Stimulated activated CD8-positive, alpha-beta memory T cell treated with anti-CD3 and anti-CD28 coated beads, Interleukin-7, amount 100 ng/mL, for 1 hour (primary cell): ENCODE data around the gene ARHGAP22.

Experiments
- DNase-seq, 2 donors: peaks; one replicate each; pipeline ENCODE4 v3.0.0-alpha.2; 2020; ENCODE audit warnings: low read depth in 2 of 2

The ARHGAP22 gene

GRCh38 chr10:48587819-48588218 lies 17.1 kb downstream of the ARHGAP22 start:
- DNase-seq, result no peak

- DNase-seq, result no peak
These were observed 17.8 kb downstream of the ARHGAP22 start for GRCh38 chr10:48587101-48587500.

DNA sequence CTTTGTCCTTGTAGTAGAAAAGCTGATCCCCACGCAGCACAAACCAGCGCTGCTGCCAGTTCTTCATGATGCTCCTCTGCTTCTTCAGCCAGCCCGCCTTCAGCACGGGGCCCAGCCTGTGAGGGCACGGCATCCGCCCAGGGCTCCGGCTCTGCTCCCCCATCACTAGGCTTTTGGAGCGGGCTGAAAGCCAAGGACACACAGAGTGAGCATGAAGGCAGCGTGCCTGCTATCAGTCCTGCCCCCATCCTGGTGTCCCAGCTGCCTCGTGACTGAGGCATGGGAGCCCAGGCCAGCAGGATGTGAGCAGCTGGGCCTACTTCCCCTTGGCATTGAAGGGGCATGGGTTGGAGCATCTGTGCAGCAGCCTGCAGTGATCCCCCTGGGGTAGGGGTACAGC lies 21.9 kb downstream of the ARHGAP22 start:
- no peak for DNase-seq

DNA sequence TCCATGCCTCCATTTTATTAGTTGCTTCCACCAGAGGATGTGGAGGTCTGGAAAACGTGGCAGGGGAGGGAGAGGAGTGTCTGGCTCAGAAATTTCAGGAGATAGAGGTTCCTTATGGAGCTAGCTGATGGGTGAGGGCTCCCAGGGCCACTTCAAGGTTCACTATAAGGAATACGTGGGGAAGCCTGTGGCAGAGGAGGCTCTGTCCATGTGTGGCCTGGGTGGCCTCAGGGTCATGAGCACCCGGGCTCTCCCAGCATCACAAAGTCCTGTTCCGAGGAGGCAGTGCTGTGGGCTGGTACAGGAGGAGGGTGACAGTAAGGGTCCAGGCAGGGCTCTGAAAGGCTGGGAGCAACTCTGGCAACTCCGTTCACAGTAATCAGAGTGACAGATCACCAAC lies 24.6 kb downstream of the ARHGAP22 start:
- DNase-seq, result no peak

DNA sequence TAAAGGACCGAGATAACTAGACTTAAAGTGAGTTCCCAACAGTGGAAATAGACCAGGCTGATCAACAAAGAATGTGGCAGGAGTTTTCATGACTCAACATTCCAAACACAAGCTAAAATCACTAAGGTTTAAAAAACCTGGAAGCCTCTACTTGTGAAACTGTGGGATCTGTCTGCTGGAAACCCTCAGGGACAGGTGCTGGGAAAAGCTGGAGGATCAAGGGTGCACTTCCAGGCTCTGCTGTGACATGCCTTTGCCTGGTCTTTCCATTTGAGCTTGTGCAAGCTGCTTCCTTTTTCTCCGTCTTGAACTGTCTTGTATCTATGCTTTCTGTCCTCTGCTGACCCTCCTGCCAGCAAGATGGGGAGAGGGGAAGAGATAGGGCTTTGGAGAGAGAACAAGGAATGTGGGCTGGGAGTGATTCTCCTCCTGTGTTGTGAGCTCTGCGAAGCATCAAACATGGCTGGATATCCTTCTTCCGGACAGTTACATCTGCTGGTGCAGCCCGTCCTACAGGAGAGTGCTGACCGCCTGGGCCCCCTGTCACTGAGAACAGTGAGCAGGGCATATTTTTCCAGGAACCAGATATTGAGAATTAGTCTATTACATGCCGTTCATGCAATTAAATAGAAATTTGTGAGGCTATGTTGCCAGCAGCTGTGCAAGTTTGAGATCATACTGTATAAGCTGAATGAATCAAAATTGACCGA lies 25.5 kb downstream of the ARHGAP22 start:
- DNase-seq, result no peak

DNA sequence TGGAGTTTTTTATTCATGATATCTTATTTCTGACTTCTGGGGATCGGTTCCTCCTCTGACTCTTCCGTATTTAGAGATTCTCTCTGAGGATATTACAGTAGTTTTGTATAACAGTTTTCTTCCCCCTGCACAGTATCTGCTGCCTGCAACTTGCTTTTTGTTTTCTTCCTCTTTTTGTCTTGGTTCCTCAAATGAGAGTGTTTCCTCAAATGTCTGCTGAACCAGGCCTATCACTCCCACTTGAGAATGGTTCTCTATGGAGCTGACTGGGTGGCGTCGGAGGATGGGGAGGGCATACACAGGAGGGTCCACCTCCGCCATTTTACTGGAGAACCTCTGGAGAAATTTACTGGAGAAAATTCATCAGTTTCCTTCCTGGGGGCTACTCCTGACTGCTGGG lies 27.7 kb downstream of the ARHGAP22 start:
- DNase-seq, result no peak

DNA sequence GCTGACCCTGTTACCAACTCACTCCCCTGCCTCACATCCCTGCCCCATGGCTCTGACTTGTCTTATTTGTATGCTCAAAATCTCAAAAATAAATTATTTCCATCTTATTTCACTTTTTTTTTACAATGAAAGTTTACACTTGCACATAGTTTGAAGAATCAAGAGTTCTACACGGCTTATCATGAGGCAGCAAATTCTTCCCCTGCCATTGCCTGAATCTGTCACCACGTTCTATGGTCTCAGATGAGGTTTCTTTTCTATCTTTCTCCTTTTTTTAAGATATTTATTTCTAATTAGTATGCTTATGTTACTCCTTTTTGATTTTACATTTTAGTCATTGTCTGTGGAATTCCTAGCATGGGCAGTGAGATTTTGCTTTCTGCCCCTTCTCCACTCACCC lies 28.4 kb downstream of the ARHGAP22 start:
- no peak for DNase-seq

DNA sequence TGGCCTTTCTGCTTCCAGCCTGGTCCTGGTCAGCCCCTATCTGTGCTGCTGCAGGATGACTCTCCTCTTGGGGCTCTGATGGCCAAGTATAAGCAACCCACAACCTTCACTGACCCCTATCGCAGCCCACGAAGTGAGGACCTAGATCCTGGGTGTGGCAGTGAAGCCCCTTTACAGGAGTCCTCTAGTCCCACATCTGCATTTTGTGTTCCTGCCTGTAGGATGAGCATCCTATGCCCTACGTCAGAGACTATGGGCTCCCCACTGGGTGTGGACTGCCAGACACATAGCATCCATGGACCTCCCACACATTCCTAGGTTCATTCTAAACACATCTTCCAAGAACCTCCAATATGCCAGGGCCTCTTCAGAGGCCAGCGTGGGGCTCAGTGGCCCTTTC lies 29.0 kb downstream of the ARHGAP22 start:
- DNase-seq, result no peak

GRCh38 chr10:48574817-48575380 lies 30.0 kb downstream of the ARHGAP22 start:
- DNase-seq, result no peak

DNA sequence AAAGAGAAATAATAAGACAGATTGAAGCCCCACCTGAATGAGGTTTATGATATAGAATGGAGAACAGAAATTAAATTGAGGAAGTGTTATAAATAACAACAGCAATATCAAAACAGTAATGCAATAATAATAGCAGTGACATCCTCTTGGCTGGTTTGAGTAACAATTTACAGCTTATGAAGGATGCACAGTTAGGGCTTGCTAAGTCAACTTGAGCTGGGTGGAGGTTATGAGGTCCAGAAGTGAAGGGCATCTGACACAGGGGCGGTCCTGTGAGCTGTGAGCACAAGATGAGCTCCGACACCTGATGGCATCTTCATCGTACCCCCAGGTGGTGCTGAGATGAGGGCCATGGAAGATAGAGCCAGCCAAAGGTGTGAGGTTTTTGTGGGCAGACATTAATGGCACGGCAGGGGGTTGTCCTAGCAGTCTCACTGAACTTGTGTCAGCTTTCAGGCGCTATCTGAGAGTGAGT lies 30.5 kb downstream of the ARHGAP22 start:
- no peak for DNase-seq

DNA sequence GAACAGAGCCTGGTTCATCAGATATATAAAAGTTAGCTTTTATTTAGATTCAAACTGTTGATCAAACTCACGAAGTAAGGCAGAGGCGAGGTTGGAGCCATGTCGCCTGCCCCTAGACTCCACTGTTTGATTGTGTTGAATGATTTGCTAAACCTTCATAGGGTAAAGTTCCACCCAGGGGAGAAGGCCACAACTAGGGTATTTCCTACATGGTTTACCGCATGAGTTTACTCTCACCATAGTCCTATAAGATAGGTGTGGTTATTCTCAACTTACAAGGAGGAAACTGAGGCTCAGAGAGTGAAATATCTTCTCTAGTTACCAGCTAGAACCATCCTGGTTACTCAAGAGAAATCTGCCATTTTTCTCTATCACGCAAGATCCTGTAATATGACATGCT lies 31.8 kb downstream of the ARHGAP22 start:
- DNase-seq, result no peak

DNA sequence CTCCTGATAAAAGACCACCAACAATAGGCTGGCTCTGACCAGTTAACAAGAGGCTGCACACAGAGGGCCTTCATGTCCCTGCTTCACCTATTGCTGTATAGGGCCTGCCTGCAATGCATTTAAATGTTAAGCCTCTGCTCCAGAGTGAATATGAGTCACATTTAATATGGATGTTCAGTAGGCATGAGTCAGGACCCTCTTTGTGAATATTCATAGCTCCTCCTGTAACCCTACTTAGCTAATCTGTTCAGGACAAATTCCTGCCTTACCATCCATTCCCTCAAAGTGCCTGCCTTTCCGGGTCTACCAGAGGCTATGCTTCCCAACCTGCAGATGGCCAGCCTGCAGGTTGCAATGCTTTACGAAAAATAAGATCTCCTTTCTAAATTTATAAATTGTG lies 32.5 kb downstream of the ARHGAP22 start:
- no peak for DNase-seq

DNA sequence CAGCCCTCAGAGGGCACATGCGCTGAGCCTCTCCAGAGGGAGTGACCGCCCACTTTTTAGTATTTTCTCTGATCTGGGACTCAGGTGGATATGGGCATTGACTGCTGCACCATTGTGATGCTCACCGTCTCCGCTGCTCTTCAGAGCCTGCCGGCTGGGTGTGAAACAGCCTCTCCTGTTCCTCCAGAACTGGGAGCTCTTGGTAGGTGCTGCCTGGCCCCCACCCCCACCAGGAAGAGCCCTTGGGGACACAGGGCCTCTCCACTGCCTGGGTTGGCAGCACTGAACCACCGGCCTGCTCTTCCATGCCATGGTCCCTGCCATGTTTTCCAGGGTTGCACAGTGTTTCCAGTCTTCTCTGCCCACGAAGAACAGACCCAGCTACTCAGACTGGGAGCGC lies 36.3 kb downstream of the ARHGAP22 start:
- DNase-seq, result no peak

- no peak for DNase-seq
These were observed 36.7 kb downstream of the ARHGAP22 start for GRCh38 chr10:48568131-48568530.

GRCh38 chr10:48567346-48567745 lies 37.5 kb downstream of the ARHGAP22 start:
- no peak for DNase-seq

- DNase-seq, result no peak
These were observed 40.3 kb downstream of the ARHGAP22 start for GRCh38 chr10:48564466-48565160.

DNA sequence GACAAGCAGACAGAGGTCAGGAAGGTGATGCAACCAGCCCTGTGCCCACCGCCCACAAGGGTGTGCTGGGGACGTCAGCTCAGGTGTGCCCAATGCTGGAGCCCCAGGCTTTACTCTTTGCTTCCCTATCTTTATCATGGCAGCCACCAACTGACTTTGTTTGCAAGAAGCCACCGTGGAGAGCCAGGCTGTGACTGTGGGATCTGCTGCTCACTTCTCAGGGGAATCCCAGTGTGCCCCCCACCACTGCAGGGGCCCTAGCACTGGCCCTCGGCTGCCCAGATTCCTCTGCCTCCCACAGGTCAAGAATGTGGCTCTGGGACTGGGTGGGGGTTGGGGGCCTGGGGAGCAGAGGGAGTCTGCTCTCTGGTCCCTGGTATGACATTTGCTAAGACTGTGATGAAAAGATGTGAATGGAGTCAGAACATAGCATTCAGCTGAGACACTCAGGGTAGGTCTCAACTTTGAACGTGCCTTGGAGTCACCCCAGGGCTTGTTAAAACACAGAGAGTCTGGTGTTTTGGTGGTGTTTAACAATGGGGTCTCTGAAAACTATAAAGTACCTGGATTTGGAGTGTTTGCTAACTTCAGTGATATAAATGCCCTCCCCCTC lies 47.3 kb downstream of the ARHGAP22 start:
- no peak for DNase-seq

DNA sequence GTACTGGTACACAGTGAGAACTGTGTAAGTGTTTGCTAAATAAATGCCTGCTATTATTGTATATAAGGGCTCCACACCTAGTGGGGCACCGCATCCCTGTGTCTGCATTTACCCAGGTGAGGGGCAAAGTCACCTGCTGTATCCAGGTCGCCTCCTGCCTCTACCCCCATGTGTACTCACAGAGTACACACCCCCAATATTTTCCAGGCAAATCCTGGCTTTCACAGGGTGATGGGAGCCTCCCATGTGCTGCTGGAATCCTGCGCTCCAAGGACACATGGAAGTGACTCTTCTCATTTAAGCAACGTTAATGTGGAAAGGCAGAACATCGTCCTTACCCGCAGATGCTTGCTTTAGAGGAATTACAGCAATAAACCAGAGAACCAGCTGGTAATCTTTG lies 48.2 kb downstream of the ARHGAP22 start:
- no peak for DNase-seq

GRCh38 chr10:48556065-48556464 lies 48.8 kb downstream of the ARHGAP22 start:
- no peak for DNase-seq

GRCh38 chr10:48555310-48556042 lies 49.4 kb downstream of the ARHGAP22 start:
- no peak for DNase-seq

GRCh38 chr10:48554656-48555055 lies 50.2 kb downstream of the ARHGAP22 start:
- DNase-seq, result no peak

DNA sequence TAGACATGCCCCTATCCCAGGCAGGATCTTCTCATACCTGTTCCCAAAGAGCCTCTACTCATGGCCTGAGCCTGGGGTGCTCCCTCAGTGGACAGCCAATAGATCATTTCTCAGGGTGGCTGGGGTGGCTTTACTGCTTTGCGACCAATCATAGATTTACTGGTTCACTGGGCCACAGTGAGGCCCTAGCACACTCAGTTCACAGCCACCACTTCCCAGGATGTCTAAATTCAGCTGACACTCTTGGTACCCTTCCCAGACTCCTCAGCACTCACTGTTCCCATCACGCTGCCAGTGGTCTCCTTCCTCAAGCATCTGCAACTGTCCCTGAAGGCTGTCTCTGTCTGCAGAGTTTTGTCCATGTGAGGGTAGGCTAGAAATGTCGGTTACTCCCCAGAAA lies 50.6 kb downstream of the ARHGAP22 start:
- no peak for DNase-seq
